NT2/D1 (cell line): ENCODE measurements around the gene WDR48.

Experiments used
- DNase-seq: peaks from one replicate; pipeline ENCODE4 v3.0.0-alpha.2; 2011; ENCODE audit warnings: low read depth, low spot score
- H3K27me3 ChIP-seq: 2 replicates; pipeline ENCODE4 v1.6.0; 2011; ENCODE audit warnings: mild to moderate bottlenecking; ENCODE audit not compliant: insufficient read length, insufficient read depth
- H3K36me3 ChIP-seq: 2 replicates; pipeline ENCODE4 v1.6.1; 2011; ENCODE audit warnings: mild to moderate bottlenecking, low read length, mixed read lengths; ENCODE audit not compliant: insufficient read depth, insufficient read length
- H3K4me1 ChIP-seq: 2 replicates; pipeline ENCODE4 v1.5.1; 2011; ENCODE audit not compliant: insufficient read depth, insufficient read length
- H3K4me3 ChIP-seq: 2 replicates; pipeline ENCODE4 v1.5.1; 2011; ENCODE audit warnings: low read depth; ENCODE audit not compliant: insufficient read length
- H3K9ac ChIP-seq: 2 replicates; pipeline ENCODE4 v1.6.0; 2011; ENCODE audit warnings: low read depth; ENCODE audit not compliant: insufficient read length
- H3K9me3 ChIP-seq: 2 replicates; pipeline ENCODE4 v1.5.1; 2011; ENCODE audit warnings: mild to moderate bottlenecking, low read length; ENCODE audit not compliant: insufficient read depth
- SUZ12 ChIP-seq: IDR thresholded peaks from 2 replicates; pipeline ENCODE4 v1.6.1; 2011; ENCODE audit not compliant: insufficient read length, insufficient read depth; ENCODE audit errors: extremely low read depth
- YY1 ChIP-seq: IDR thresholded peaks from 2 replicates; pipeline ENCODE4 v1.6.1; 2011; ENCODE audit not compliant: insufficient read length, insufficient read depth
- ZNF274 ChIP-seq: IDR thresholded peaks from 2 replicates; pipeline ENCODE4 v1.6.1; 2011; ENCODE audit warnings: mild to moderate bottlenecking, low read depth, low read length

The WDR48 gene

DNA sequence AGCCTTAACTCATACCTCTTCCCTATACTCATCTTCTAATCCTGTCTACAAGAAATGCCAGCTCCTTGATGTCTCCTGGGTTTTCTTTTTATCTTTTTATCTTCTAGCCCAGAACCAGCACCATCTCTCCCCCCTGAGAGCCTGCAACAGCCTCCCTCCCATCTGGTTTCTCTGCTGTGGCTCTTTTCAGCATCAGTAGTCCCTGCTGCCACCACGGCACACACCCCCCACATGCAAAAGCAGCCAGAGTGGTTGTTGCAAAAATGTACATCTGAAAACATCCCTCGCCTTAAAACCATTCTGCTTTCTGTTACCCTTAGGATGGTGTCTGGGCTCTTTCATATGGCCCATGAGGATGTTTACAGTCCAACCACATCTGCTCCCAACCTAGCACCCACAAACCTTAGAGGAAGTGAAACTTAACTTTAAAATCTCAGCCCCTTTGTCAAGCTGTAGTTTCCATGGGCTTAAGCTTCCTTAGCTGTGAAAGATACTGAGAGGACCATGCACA is 56.4 kb downstream of the WDR48 start:
- H3K4me3 ChIP-seq, result peak overlapping the region; percentile 82
- H3K9me3 ChIP-seq, result no peaks in the 10 kb centered on the region
- H3K9ac ChIP-seq, result peak overlapping the region; percentile 91
- DNase-seq, result no peak
- H3K36me3 ChIP-seq, result peaks cover 7% of the 10 kb centered on the region
- no peaks in the 10 kb centered on the region for H3K4me1 ChIP-seq
- TF ChIP-seq YY1, result no peak
- TF ChIP-seq ZNF274, result no peak
- no peak for TF ChIP-seq SUZ12
- peaks cover 22% of the 10 kb centered on the region for H3K27me3 ChIP-seq

DNA sequence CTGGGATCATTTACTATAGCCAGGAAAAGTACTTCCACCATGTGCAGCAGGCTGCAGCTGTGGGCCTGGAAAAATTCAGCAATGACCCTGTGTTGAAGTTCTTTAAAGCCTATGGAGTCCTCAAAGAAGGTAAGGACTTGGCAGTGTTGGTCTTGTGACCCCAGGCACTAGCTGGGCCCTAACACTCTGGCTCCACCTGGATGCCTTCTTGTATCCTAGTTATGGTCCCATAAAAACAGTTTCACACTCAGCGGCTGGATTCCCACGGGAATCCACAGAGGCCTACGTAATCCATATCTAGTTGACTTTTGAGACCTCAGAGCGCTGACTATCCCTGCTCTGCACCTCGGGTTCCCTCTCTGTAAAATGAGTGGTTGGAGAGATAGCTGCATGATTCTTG is 57.3 kb downstream of the WDR48 start:
- H3K4me1 ChIP-seq, result no peaks in the 10 kb centered on the region
- peaks cover 22% of the 10 kb centered on the region for H3K27me3 ChIP-seq
- no peak for DNase-seq
- no peak overlapping the region for H3K4me3 ChIP-seq
- no peaks in the 10 kb centered on the region for H3K9me3 ChIP-seq
- H3K36me3 ChIP-seq, result peaks cover 4% of the 10 kb centered on the region
- TF ChIP-seq ZNF274 (no peak), YY1 (no peak), SUZ12 (no peak)
- H3K9ac ChIP-seq, result no peak overlapping the region

DNA sequence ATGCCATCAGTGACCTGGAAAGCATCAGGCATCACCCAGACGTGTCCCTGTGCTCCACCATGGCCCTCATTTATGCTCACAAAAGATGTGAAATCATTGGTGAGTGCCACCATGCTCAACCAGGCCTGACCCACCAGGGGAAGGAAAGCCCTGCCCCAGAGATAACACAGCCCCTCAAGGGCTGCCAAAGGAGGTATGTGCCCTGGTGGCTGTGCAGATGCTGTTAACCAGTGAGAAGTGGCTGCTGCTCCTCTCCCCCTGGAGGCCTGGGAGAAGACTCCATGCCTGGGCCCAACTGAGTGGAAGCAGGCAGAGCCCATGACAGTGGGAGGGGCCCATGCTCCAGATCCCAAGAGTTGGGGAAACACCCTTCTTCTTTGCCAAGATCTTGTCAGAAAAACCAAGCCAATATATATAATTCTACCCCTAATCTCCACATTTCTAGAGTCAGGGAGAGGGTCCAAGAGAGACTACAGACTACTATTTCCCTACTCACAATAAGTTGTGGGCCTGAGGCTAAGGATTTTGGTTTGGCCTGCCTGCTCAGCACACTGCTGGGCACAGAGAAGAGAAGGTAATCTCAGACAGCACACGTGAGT is 58.3 kb downstream of the WDR48 start:
- TF ChIP-seq SUZ12, result no peak
- TF ChIP-seq YY1, result no peak
- TF ChIP-seq ZNF274, result no peak
- H3K4me3 ChIP-seq, result no peak overlapping the region
- H3K36me3 ChIP-seq, result peaks cover 4% of the 10 kb centered on the region
- H3K4me1 ChIP-seq, result no peaks in the 10 kb centered on the region
- no peaks in the 10 kb centered on the region for H3K9me3 ChIP-seq
- H3K9ac ChIP-seq, result no peak overlapping the region
- H3K27me3 ChIP-seq, result peaks cover 22% of the 10 kb centered on the region
- DNase-seq, result no peak

DNA sequence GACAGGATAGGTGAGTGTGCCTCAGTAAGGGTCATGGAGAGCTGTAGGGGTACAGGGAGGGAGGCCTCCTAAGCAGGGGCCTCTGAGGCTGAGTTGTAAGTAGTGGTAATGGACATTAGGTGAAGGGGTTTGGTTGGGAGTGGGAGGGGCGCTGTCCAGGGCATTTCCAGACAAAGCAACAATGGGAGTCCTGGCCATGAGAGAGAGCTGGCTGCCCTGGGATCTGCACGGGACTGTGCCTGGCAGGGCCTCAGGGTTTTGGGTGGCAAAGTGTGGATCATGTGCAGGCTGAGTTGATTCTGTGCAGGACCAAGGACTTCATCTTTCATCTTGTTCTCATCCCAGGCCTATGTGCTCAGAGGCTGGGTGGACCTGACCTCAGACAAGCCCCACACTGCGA is 60.3 kb downstream of the WDR48 start:
- Histone ChIP-seq H3K4me3 (no peak overlapping the region), H3K9ac (no peak overlapping the region), H3K9me3 (no peaks in the 10 kb centered on the region), H3K27me3 (peaks cover 15% of the 10 kb centered on the region), H3K36me3 (peaks cover 4% of the 10 kb centered on the region), H3K4me1 (no peaks in the 10 kb centered on the region)
- DNase-seq, result no peak
- TF ChIP-seq YY1 (no peak), SUZ12 (no peak), ZNF274 (no peak)

DNA sequence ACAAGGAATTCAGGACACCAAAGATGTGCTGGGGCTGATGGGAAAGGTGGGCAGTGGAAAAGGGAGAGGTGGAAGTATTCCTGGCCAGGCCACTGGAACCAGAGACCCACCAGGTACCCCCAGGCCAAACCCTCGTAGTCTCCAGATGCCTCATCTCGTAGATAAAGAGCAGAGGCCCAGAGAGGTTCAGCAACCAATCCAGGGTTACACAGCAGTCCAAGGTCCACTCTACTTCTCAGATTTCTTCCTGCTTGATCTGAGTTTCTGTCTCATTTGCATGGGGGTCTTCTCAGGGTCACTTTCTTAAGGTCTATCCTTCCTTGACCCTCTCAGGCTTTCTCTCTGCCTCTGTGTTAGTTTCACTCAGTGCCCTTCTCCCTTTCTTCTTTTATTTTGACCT is 60.7 kb downstream of the WDR48 start:
- no peak overlapping the region for H3K9ac ChIP-seq
- no peak for DNase-seq

DNA sequence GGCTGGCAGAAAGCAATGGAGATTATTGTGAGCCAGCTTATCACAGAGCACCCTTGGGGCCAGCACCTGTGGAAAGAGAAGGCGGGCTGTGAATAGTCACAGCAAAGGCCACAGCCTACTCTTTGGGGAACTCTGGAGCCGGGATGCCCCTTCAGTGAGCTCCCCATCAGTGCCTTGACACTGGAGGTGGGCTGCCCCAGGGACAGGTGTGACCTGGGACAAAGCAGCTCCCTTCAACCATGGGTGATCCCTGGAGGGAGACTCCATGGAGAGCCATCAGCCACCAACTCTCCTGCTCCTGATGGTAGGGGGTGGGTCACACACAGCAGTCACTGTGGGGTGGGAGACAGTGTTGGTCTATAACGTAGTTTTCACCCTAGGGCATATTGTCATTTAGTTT is 61.5 kb downstream of the WDR48 start:
- H3K27me3 ChIP-seq, result peaks cover 9% of the 10 kb centered on the region
- no peak overlapping the region for H3K9ac ChIP-seq
- H3K4me1 ChIP-seq, result no peaks in the 10 kb centered on the region
- no peak for DNase-seq
- H3K4me3 ChIP-seq, result no peak overlapping the region
- no peaks in the 10 kb centered on the region for H3K9me3 ChIP-seq
- peaks cover 4% of the 10 kb centered on the region for H3K36me3 ChIP-seq
- TF ChIP-seq YY1 (no peak), SUZ12 (no peak), ZNF274 (no peak)

More for the DNA sequence above, 60.7 kb downstream of the WDR48 start:
- H3K4me3 ChIP-seq, result no peak overlapping the region
- H3K9me3 ChIP-seq, result no peaks in the 10 kb centered on the region
- H3K27me3 ChIP-seq, result peaks cover 15% of the 10 kb centered on the region
- peaks cover 4% of the 10 kb centered on the region for H3K36me3 ChIP-seq
- no peaks in the 10 kb centered on the region for H3K4me1 ChIP-seq
- TF ChIP-seq YY1, result no peak
- TF ChIP-seq ZNF274, result no peak
- TF ChIP-seq SUZ12, result no peak

DNA sequence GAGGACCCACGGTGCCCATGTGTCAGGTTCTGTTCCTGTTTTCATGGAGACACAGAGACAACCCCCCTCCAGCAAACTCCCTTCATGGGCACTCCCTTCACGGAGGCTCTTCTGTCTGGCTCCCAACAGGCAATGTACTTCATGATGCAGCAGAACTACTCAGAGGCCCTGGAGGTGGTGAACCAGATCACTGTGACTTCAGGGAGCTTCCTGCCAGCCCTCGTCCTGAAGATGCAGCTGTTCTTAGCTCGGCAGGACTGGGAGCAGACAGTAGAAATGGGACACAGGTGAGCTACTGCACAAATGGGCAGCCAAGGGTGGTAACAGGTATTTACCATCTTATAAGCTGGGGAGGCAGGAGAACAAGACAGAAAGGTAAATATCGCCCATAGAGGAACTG is 62.6 kb downstream of the WDR48 start:
- peaks cover 4% of the 10 kb centered on the region for H3K36me3 ChIP-seq
- no peak for DNase-seq
- peaks cover under 1% of the 10 kb centered on the region for H3K27me3 ChIP-seq
- no peak overlapping the region for H3K4me3 ChIP-seq
- TF ChIP-seq SUZ12 (no peak), YY1 (no peak), ZNF274 (no peak)
- no peaks in the 10 kb centered on the region for H3K9me3 ChIP-seq
- H3K9ac ChIP-seq, result no peak overlapping the region
- no peaks in the 10 kb centered on the region for H3K4me1 ChIP-seq
